OCI-LY7 (cell line): ENCODE measurements around the gene SLC8A1. TPM values are rescaled to one million over a fixed set of nuclear protein-coding genes. Genes with fewer than 3 reads are reported as not detected.

Source experiments
- BruUV-seq: library from RNA; stranded (reverse); fragments of 400-500 nt; replicated peaks from 2 replicates; lab custom pipeline; 2021; lab: Mats Ljungman, UMichigan
- CTCF ChIA-PET: fragments of 300-600 bp; sonication (Branson Sonifier 250); formaldehyde crosslinking; loops from one replicate; lab custom pipeline; 2022; ENCODE audit warnings: antibody characterized with exemption; ENCODE audit not compliant: unreplicated experiment; lab: Charles Lee
- POLR2A ChIA-PET: fragments of 300-600 bp; sonication (Branson Sonifier 250); formaldehyde crosslinking; loops from one replicate; lab custom pipeline; 2022; ENCODE audit warnings: antibody characterized with exemption; lab: Charles Lee
- DNase-seq: peaks from one replicate; pipeline ENCODE4 v3.0.0-alpha.2; 2015; ENCODE audit warnings: low spot score
- H2AFZ ChIP-seq: fragments of 200-600 bp; sonication (generic), shearing (Covaris generic); 2 replicates; pipeline ENCODE4 v1.6.1; 2014; ENCODE audit warnings: mild to moderate bottlenecking, antibody characterized with exemption, low read length, moderate library complexity
- H3K27ac ChIP-seq: fragments of 200-600 bp; sonication (generic); 2 replicates; pipeline ENCODE4 v1.5.1; 2014; ENCODE audit warnings: mixed run types, low read depth, mild to moderate bottlenecking, moderate library complexity, low read length, inconsistent platforms; ENCODE audit not compliant: poor library complexity, severe bottlenecking
- H3K36me3 ChIP-seq: fragments of 200-600 bp; sonication (generic); 2 replicates; pipeline ENCODE4 v1.6.1; 2014; ENCODE audit warnings: mild to moderate bottlenecking, antibody characterized with exemption, low read length, moderate library complexity, mixed read lengths; ENCODE audit not compliant: insufficient read depth
- H3K4me1 ChIP-seq: fragments of 200-600 bp; sonication (generic); 2 replicates; pipeline ENCODE4 v1.5.1; 2014; ENCODE audit warnings: mild to moderate bottlenecking, low read length; ENCODE audit not compliant: insufficient read depth, poor library complexity, severe bottlenecking
- H3K4me2 ChIP-seq: fragments of 200-600 bp; sonication (generic); 2 replicates; pipeline ENCODE4 v1.6.1; 2014; ENCODE audit warnings: mild to moderate bottlenecking, low read length
- H3K4me3 ChIP-seq: fragments of 200-600 bp; sonication (generic); 2 replicates; pipeline ENCODE4 v1.5.1; 2014; ENCODE audit warnings: mild to moderate bottlenecking, low read depth, low read length; ENCODE audit not compliant: poor library complexity, severe bottlenecking
- H3K79me2 ChIP-seq: fragments of 200-600 bp; sonication (generic); 2 replicates; pipeline ENCODE4 v1.6.1; 2016; ENCODE audit warnings: low read depth, mild to moderate bottlenecking, low read length, moderate library complexity, mixed read lengths; ENCODE audit not compliant: insufficient read depth
- H3K9me2 ChIP-seq: fragments of 200-600 bp; sonication (generic); 2 replicates; pipeline ENCODE4 v1.6.1; 2016; ENCODE audit warnings: mild to moderate bottlenecking, low read length, mixed read lengths; ENCODE audit not compliant: insufficient read depth
- H3K9me3 ChIP-seq: fragments of 200-600 bp; sonication (generic); 2 replicates; pipeline ENCODE4 v1.6.1; 2014; ENCODE audit warnings: mild to moderate bottlenecking, mixed run types, low read length, mixed read lengths
- H4K20me1 ChIP-seq: fragments of 200-600 bp; sonication (generic); 2 replicates; pipeline ENCODE4 v1.6.1; 2014; ENCODE audit warnings: mild to moderate bottlenecking, antibody characterized with exemption, low read length, moderate library complexity, mixed read lengths; ENCODE audit not compliant: insufficient read depth
- EZH2phosphoT487 ChIP-seq: fragments of 200-600 bp; sonication (generic); IDR thresholded peaks from 2 replicates; pipeline ENCODE4 v1.6.1; 2018; ENCODE audit warnings: low read depth, borderline replicate concordance, mild to moderate bottlenecking, mixed run types, antibody characterized with exemption, low read length, moderate library complexity, mixed read lengths
- intact Hi-C: fragments of 100-400 bp; cut with micrococcal nuclease; formaldehyde crosslinking; loops from one replicate; pipeline ENCODE4 v1.10.0; 2022; ENCODE audit not compliant: unreplicated experiment
- total RNA-seq, 2 experiments: library from RNA; depleted of rRNA in 1 of 2; stranded (reverse); fragments of >200 nt in 1 of 2; shearing (Covaris generic) in 1 of 2; gene quantifications; 2 replicates each; pipeline ENCODE4 v1.2.3, GENCODE V29; 2014 to 2022
- TF ChIP-seq, protein P1 (sequence below): fragments of 200-600 bp; sonication (generic); conservative IDR thresholded peaks from 2 replicates; pipeline ENCODE4 v1.5.1; 2014; ENCODE audit warnings: mild to moderate bottlenecking, antibody characterized with exemption, low read length, moderate library complexity, mixed read lengths

SLC8A1 gene
- total RNA-seq, 2 experiments from 2014 or later: 3.6 to 7.3 TPM

DNA sequence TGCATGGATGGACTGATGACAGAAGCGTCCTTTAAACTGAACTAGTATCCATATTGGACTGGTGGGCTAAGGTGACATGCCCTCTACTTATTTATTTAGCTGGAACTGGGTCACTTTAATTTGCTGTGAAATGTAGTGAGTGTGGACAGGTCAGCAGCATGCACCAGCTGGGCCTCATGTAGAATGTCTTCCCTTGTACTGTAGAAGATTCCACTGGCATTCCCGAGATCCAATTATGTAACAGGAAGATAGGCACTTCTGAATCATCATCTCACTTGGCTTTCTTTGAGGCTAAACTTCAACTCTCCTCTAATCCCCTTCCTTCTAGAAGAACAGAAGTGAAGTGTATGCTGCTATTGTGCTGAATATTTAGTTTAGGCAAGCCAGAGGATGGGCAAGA is 296.2 kb downstream of the SLC8A1 start:
- H3K9me2 ChIP-seq: no peaks in the 10 kb centered on the region
- peaks cover 20% of the 10 kb centered on the region for H3K4me1 ChIP-seq
- no peak overlapping the region for H3K4me2 ChIP-seq
- no peaks in the 10 kb centered on the region for H4K20me1 ChIP-seq
- CTCF ChIA-PET: no interaction called here
- no peaks in the 10 kb centered on the region for H3K79me2 ChIP-seq
- POLR2A ChIA-PET: no interaction called here
- no peak for DNase-seq
- BruUV-seq: no TSS peak
- TF ChIP-seq EZH2phosphoT487: no peak
- TF ChIP-seq, protein P1, sequence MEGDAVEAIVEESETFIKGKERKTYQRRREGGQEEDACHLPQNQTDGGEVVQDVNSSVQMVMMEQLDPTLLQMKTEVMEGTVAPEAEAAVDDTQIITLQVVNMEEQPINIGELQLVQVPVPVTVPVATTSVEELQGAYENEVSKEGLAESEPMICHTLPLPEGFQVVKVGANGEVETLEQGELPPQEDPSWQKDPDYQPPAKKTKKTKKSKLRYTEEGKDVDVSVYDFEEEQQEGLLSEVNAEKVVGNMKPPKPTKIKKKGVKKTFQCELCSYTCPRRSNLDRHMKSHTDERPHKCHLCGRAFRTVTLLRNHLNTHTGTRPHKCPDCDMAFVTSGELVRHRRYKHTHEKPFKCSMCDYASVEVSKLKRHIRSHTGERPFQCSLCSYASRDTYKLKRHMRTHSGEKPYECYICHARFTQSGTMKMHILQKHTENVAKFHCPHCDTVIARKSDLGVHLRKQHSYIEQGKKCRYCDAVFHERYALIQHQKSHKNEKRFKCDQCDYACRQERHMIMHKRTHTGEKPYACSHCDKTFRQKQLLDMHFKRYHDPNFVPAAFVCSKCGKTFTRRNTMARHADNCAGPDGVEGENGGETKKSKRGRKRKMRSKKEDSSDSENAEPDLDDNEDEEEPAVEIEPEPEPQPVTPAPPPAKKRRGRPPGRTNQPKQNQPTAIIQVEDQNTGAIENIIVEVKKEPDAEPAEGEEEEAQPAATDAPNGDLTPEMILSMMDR: no peak
- H3K9me3 ChIP-seq: no peaks in the 10 kb centered on the region
- H2AFZ ChIP-seq: no peak overlapping the region
- H3K36me3 ChIP-seq: no peaks in the 10 kb centered on the region; the same call in 1 of the 2 replicates
- intact Hi-C loops: no loop called here
- H3K27ac ChIP-seq: no peak overlapping the region
- H3K4me3 ChIP-seq: no peak overlapping the region

DNA sequence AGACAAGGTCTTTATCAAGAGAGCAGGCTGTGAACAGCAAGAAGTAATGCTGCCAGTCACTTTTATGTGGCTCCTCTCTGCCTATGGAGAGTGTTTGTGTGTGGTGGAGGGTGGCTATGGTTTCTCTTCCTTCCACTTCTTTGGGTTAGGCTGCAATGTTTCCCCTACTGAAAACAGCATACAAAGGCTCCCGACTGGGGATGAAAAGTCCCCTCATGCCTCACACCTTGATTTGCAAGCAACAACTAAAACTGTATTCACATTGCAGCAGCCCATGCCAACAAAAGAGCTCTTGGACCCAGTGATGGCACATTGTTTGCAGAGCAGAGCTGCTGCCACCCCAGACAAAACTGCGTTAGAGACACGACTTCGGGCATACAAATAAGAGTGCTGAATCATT is 301.6 kb downstream of the SLC8A1 start:
- Histone ChIP-seq H3K9me3 (no peaks in the 10 kb centered on the region), H3K9me2 (no peaks in the 10 kb centered on the region), H3K79me2 (no peaks in the 10 kb centered on the region), H3K4me1 (no peaks in the 10 kb centered on the region), H3K36me3 (no peaks in the 10 kb centered on the region), H3K4me3 (no peak overlapping the region), H3K4me2 (no peak overlapping the region), H2AFZ (no peak overlapping the region), H4K20me1 (no peaks in the 10 kb centered on the region), H3K27ac (no peak overlapping the region)
- intact Hi-C loops: no loop called here
- DNase-seq: no peak
- CTCF ChIA-PET: no interaction called here
- BruUV-seq: no TSS peak
- POLR2A ChIA-PET: no interaction called here
- TF ChIP-seq EZH2phosphoT487: no peak
- TF ChIP-seq, protein P1: no peak

DNA sequence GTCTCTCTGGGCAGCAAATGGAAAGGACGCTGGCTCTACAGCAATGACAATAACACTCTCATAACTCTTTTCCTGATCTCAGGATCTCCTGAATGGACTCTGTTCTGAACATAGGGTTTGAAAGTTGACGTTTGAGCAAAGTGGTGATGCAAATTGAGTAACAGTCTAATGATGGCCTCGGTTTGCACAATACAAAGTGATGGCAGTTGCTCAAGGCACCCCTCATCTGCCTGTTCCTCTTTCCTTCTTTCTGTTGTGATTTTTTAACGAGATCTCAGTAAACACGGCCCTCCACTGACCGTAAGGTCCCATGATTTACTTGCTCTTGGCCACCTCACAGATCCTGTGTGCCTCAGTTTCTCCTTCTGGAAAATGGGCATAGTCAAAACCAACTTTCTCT is 303.6 kb downstream of the SLC8A1 start:
- no peaks in the 10 kb centered on the region for H3K9me3 ChIP-seq
- no peaks in the 10 kb centered on the region for H4K20me1 ChIP-seq
- BruUV-seq: no TSS peak
- H3K9me2 ChIP-seq: no peaks in the 10 kb centered on the region
- POLR2A ChIA-PET: no interaction called here
- TF ChIP-seq EZH2phosphoT487: no peak
- TF ChIP-seq, protein P1: no peak
- no peaks in the 10 kb centered on the region for H3K4me1 ChIP-seq
- intact Hi-C loops: no loop called here
- no peaks in the 10 kb centered on the region for H3K79me2 ChIP-seq
- H3K4me3 ChIP-seq: no peak overlapping the region
- no peaks in the 10 kb centered on the region for H3K36me3 ChIP-seq
- H3K4me2 ChIP-seq: no peak overlapping the region
- no peak overlapping the region for H2AFZ ChIP-seq
- H3K27ac ChIP-seq: no peak overlapping the region
- CTCF ChIA-PET: no interaction called here
- no peak for DNase-seq
